Upper lobe of right lung (tissue), 1 donor: ENCODE data around the gene CIAO1. TPM values are rescaled to one million over a fixed set of nuclear protein-coding genes. Genes with fewer than 3 reads are reported as not detected.
A peak's percentile ranks its signal among the peaks of the same experiment; 100 is the strongest.

Source experiments
- ATAC-seq: fragments of 200-7000 bp; cut with Tn5 transposase; one replicate; pipeline ENCODE4 v1.9.1; 2020; ENCODE audit warnings: mild to moderate bottlenecking, moderate library complexity
- DNase-seq: peaks from one replicate; pipeline ENCODE4 v3.0.0-alpha.2; 2020
- H3K27ac ChIP-seq: fragments of 200-600 bp; one replicate; pipeline ENCODE4 v1.8.0; 2022
- H3K27me3 ChIP-seq: fragments of 200-600 bp; one replicate; pipeline ENCODE4 v1.8.0; 2022; ENCODE audit warnings: mild to moderate bottlenecking
- H3K36me3 ChIP-seq: fragments of 200-600 bp; one replicate; pipeline ENCODE4 v1.8.0; 2022
- H3K4me1 ChIP-seq: fragments of 200-600 bp; one replicate; pipeline ENCODE4 v1.8.0; 2022
- H3K4me3 ChIP-seq: fragments of 200-600 bp; one replicate; pipeline ENCODE4 v1.8.0; 2022; ENCODE audit warnings: mild to moderate bottlenecking
- H3K9me3 ChIP-seq: fragments of 200-600 bp; one replicate; pipeline ENCODE4 v1.8.0; 2022
- CTCF ChIP-seq: fragments of 200-600 bp; IDR thresholded peaks from one replicate; pipeline ENCODE4 v1.8.0; 2022; ENCODE audit warnings: antibody characterized with exemption
- intact Hi-C: fragments of 100-400 bp; cut with DNase I; formaldehyde crosslinking; loops from one replicate; pipeline ENCODE4 v1.11.0; 2022
- total RNA-seq: library from RNA; stranded (reverse); fragmentation: NEBNext Ultra II Directional; extraction: Animal tissue kit (Norgen Biotek cat#: 25700); gene quantifications from one replicate; pipeline ENCODE4 v1.2.1, GENCODE V29; 2021
- donor health status: DM: no; HTN: yes; CAD: no; lungs with severe emphysema.

The CIAO1 gene
- total RNA-seq, 1 donor from 2014 or later: 61.7 TPM

GRCh38 chr2:96301865-96302264 lies 35.8 kb downstream of the CIAO1 start:
- no peak for TF ChIP-seq CTCF
- ATAC-seq (no peak), DNase-seq (no peak)
- no peaks in the 10 kb centered on the region for H3K9me3 ChIP-seq
- H3K27me3 ChIP-seq: no peaks in the 10 kb centered on the region
- peaks cover 28% of the 10 kb centered on the region for H3K4me1 ChIP-seq
- H3K36me3 ChIP-seq: peaks cover 76% of the 10 kb centered on the region
- intact Hi-C loops: no loop called here
- H3K27ac ChIP-seq: no peak overlapping the region
- H3K4me3 ChIP-seq: no peak overlapping the region

- Histone ChIP-seq H3K27me3 (no peaks in the 10 kb centered on the region), H3K4me3 (peak overlapping the region; percentile 69), H3K27ac (peak overlapping the region; percentile 67), H3K36me3 (peaks cover 49% of the 10 kb centered on the region), H3K9me3 (no peaks in the 10 kb centered on the region), H3K4me1 (peaks cover 28% of the 10 kb centered on the region)
- ATAC-seq: no peak
- intact Hi-C loops: no loop called here
- DNase-seq: no peak
- no peak for TF ChIP-seq CTCF
Observed at GRCh38 chr2:96304606-96305005, 38.6 kb downstream of the CIAO1 start.

DNA sequence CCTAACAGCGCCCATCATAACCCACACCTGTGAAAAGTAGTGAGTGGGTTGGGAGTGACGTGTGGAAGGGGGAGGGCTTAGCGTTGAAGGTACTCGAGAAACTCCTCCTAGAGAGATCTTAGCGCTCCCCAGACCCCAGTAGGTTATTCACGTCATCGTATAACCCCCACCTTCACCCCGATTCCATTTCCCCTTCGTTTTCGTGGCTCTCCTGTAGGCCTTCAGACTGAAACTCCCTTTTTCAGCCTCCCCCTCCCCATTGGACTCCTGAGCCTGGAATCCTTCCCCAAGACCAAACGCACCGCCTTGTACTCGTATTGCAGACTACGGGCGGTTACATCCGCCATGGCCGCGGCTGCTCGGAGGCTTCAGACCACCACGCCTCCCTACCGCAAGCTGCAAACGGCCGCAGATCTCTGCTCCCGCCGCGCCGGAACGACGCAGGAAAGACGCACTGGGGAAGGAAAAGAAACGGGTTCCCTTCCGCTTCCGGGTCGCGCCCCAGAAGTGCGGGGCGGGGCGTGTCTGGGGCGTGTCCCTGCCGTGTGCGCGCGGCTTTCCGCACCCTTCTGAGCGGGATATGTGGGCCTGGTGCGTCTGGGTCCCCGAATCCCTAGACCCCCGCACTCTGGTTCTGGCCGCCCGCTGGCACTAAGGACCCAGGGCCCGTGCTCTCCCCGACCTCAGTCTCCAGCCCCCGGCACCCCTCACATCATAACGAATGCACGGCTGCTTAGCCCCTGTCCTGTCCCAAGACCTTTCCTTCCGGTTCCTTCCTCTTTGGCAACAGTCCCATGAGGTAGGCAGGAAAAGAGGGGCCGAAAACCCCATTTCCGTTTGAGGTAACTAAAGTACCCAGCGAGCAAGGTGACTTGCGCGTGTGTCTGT lies 39.3 kb downstream of the CIAO1 start, which contains the start of gene SNRNP200:
TSS of gene SNRNP200 (minus strand) at position 456 of the 888 bp plus-strand sequence. CDS start at position 347, 109 bp downstream.
- peak within 1 kb of the TSS; percentile 69 for H3K4me3 ChIP-seq
- H3K4me1 ChIP-seq: peaks cover 28% of the 10 kb centered on the region
- TF ChIP-seq CTCF: no peak
- intact Hi-C loops: no loop called here
- H3K27ac ChIP-seq: peak within 1 kb of the TSS; percentile 67
- peaks cover 41% of the 10 kb centered on the region for H3K36me3 ChIP-seq
- DNase-seq (peak; percentile 94), ATAC-seq (peak; percentile 100)
- H3K27me3 ChIP-seq: no peaks in the 10 kb centered on the region
- H3K9me3 ChIP-seq: no peaks in the 10 kb centered on the region

GRCh38 chr2:96305979-96306308 lies 39.9 kb downstream of the CIAO1 start:
- peak overlapping the region; percentile 67 for H3K27ac ChIP-seq
- H3K27me3 ChIP-seq: no peaks in the 10 kb centered on the region
- H3K4me1 ChIP-seq: peaks cover 28% of the 10 kb centered on the region
- no peak for TF ChIP-seq CTCF
- H3K4me3 ChIP-seq: peak overlapping the region; percentile 69
- no peaks in the 10 kb centered on the region for H3K9me3 ChIP-seq
- H3K36me3 ChIP-seq: peaks cover 35% of the 10 kb centered on the region
- DNase-seq (no peak), ATAC-seq (no peak)
- intact Hi-C loops: no loop called here

DNA sequence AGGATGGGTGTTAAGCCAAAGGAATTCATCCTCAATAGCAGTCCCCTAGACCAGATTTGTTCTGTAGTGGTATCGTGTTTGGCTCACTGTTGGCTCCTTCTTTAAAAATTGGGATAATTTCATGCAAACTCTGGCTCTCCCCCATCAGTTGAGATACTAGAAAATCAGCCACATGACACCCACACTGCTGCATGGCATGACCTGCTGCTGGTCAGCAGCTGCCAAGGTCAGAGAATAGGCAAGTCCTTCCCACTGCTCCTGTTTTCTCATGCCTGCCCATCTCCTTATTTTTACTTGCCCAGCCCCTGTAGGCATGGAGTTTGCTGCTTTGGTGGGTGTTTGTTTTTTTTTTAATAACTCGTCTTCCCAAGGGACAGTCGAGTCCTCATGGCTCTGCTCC lies 40.3 kb downstream of the CIAO1 start:
- Histone ChIP-seq H3K4me3 (peak overlapping the region; percentile 69), H3K9me3 (no peaks in the 10 kb centered on the region), H3K4me1 (peaks cover 28% of the 10 kb centered on the region), H3K27me3 (no peaks in the 10 kb centered on the region), H3K27ac (no peak overlapping the region), H3K36me3 (peaks cover 31% of the 10 kb centered on the region)
- intact Hi-C loops: no loop called here
- DNase-seq: no peak
- no peak for ATAC-seq
- no peak for TF ChIP-seq CTCF
